Measurements from ENCODE around the gene IGSF3. TPM values are rescaled to one million over a fixed set of nuclear protein-coding genes. Genes with fewer than 3 reads are reported as not detected.

Gene IGSF3
- total RNA-seq, 4 donors from 2014 or later = 0.25 to 1.2 (median 0.72) TPM

GRCh38 chr1:116676291-116676690 lies 8.8 kb upstream of the IGSF3 start:
- no peaks in the 10 kb centered on the region for H3K4me1 ChIP-seq
- H3K27ac ChIP-seq = no peak overlapping the region
- intact Hi-C loops (cut with DNase I; ENCODE audit: low total_unique reads) = no loop called here
- peaks cover 0 to 4% (median 0%) of the 10 kb centered on the region in 3 donors for H3K27me3 ChIP-seq
- ATAC-seq (no peak), DNase-seq (no peak)
- in situ Hi-C loops (cut with MboI; ENCODE audit: low sequenced_read_pairs in 4 of 4) = no loop called here
- TF ChIP-seq POLR2A (IDR thresholded peaks at IDR 0.05) = no peak
- TF ChIP-seq CTCF (IDR thresholded peaks at IDR 0.05 in 4 of 5, conservative IDR thresholded peaks at IDR 0.05 in 1 of 5) = no peak
- no peaks in the 10 kb centered on the region for H3K9me3 ChIP-seq
- no peaks in the 10 kb centered on the region for H3K36me3 ChIP-seq
- H3K4me3 ChIP-seq = no peak overlapping the region

- in situ Hi-C loops (cut with MboI; ENCODE audit: low sequenced_read_pairs in 4 of 4) = no loop called here
These were observed 7.2 kb upstream of the IGSF3 start for GRCh38 chr1:116674751-116675150.

GRCh38 chr1:116674011-116674531 lies 6.5 kb upstream of the IGSF3 start:
- no peak for ATAC-seq
- H3K9me3 ChIP-seq = no peaks in the 10 kb centered on the region
- peaks cover 0 to 4% (median 1%) of the 10 kb centered on the region in 3 donors for H3K27me3 ChIP-seq
- H3K4me1 ChIP-seq = no peaks in the 10 kb centered on the region
- DNase-seq = no peak
- no peaks in the 10 kb centered on the region for H3K36me3 ChIP-seq
- no peak overlapping the region for H3K27ac ChIP-seq
- in situ Hi-C loops (cut with MboI; ENCODE audit: low sequenced_read_pairs in 4 of 4) = no loop called here
- TF ChIP-seq CTCF (IDR thresholded peaks at IDR 0.05 in 4 of 5, conservative IDR thresholded peaks at IDR 0.05 in 1 of 5) (no peak), POLR2A (IDR thresholded peaks at IDR 0.05) (no peak)
- H3K4me3 ChIP-seq = no peak overlapping the region
- intact Hi-C loops (cut with DNase I; ENCODE audit: low total_unique reads) = no loop called here

More at GRCh38 chr1:116674751-116675150, 7.2 kb upstream of the IGSF3 start:
- ATAC-seq (no peak), DNase-seq (no peak)
- no peak overlapping the region for H3K4me3 ChIP-seq
- no peak overlapping the region for H3K27ac ChIP-seq
- TF ChIP-seq CTCF (IDR thresholded peaks at IDR 0.05 in 4 of 5, conservative IDR thresholded peaks at IDR 0.05 in 1 of 5) = no peak
- no peak for TF ChIP-seq POLR2A (IDR thresholded peaks at IDR 0.05)
- no peaks in the 10 kb centered on the region for H3K9me3 ChIP-seq
- intact Hi-C loops (cut with DNase I; ENCODE audit: low total_unique reads) = no loop called here
- H3K27me3 ChIP-seq = peaks cover 0 to 4% (median 0%) of the 10 kb centered on the region in 3 donors
- H3K36me3 ChIP-seq = no peaks in the 10 kb centered on the region
- no peaks in the 10 kb centered on the region for H3K4me1 ChIP-seq

GRCh38 chr1:116671912-116672311 lies 4.4 kb upstream of the IGSF3 start:
- in situ Hi-C loops (cut with MboI; ENCODE audit: low sequenced_read_pairs in 4 of 4) (no loop called here), intact Hi-C loops (cut with DNase I; ENCODE audit: low total_unique reads) (no loop called here)
- peaks cover 2 to 5% of the 10 kb centered on the region in 2 donors for H3K4me1 ChIP-seq
- DNase-seq = no peak
- H3K9me3 ChIP-seq = no peaks in the 10 kb centered on the region
- H3K27ac ChIP-seq = no peak overlapping the region
- peaks cover 6 to 14% (median 6%) of the 10 kb centered on the region in 3 donors for H3K27me3 ChIP-seq
- TF ChIP-seq POLR2A (IDR thresholded peaks at IDR 0.05) (no peak), CTCF (IDR thresholded peaks at IDR 0.05 in 4 of 5, conservative IDR thresholded peaks at IDR 0.05 in 1 of 5) (no peak)
- H3K36me3 ChIP-seq = no peaks in the 10 kb centered on the region
- H3K4me3 ChIP-seq = no peak overlapping the region
- no peak for ATAC-seq

Measured in gastrocnemius medialis (tissue), 4 donors.